NB4 (cell line): ENCODE data around the gene DNAI2.
A peak's percentile ranks its signal among the peaks of the same experiment; 100 is the strongest.

Experiments
- DNase-seq: peaks from one replicate; pipeline ENCODE4 v3.0.0; 2010; ENCODE audit warnings: low read depth
- H3K4me3 ChIP-seq: one replicate; pipeline ENCODE4 v1.5.1; 2011; ENCODE audit warnings: mild to moderate bottlenecking, low read depth, low read length, moderate library complexity
- CTCF ChIP-seq: IDR thresholded peaks from one replicate; pipeline ENCODE4 v1.5.1; 2012; ENCODE audit warnings: low read depth, low read length
- MAX ChIP-seq: IDR thresholded peaks from 2 replicates; pipeline ENCODE4 v1.6.1; 2011; ENCODE audit warnings: low read depth, low read length
- MYC ChIP-seq: IDR thresholded peaks from 2 replicates; pipeline ENCODE4 v1.6.1; 2011; ENCODE audit warnings: low read depth, low read length
- POLR2A ChIP-seq: IDR thresholded peaks from 2 replicates; pipeline ENCODE4 v1.6.1; 2011; ENCODE audit warnings: mild to moderate bottlenecking; ENCODE audit not compliant: insufficient read length; ENCODE audit errors: extremely low read depth

Gene DNAI2

GRCh38 chr17:74282587-74283370 lies 8.7 kb downstream of the DNAI2 start:
- DNase-seq: peak; percentile 71
- no peak overlapping the region for H3K4me3 ChIP-seq
- TF ChIP-seq CTCF (no peak), MYC (no peak)

GRCh38 chr17:74283371-74283673 lies 9.3 kb downstream of the DNAI2 start:
- H3K4me3 ChIP-seq: no peak overlapping the region
- no peak for TF ChIP-seq MYC
- TF ChIP-seq CTCF: no peak
- TF ChIP-seq MAX: no peak
- no peak for TF ChIP-seq POLR2A
- DNase-seq: no peak

GRCh38 chr17:74287031-74287602 lies 13.1 kb downstream of the DNAI2 start:
- no peak for DNase-seq
- TF ChIP-seq CTCF (no peak), POLR2A (no peak), MYC (no peak), MAX (no peak)
- no peak overlapping the region for H3K4me3 ChIP-seq

GRCh38 chr17:74288785-74289184 lies 14.8 kb downstream of the DNAI2 start:
- no peak overlapping the region for H3K4me3 ChIP-seq
- TF ChIP-seq MYC: no peak
- TF ChIP-seq POLR2A: no peak
- no peak for TF ChIP-seq MAX
- TF ChIP-seq CTCF: no peak
- DNase-seq: no peak

- TF ChIP-seq MAX: no peak
- TF ChIP-seq POLR2A: no peak
- TF ChIP-seq CTCF: no peak
- TF ChIP-seq MYC: no peak
- no peak overlapping the region for H3K4me3 ChIP-seq
- DNase-seq: no peak
Observed at GRCh38 chr17:74289688-74290087, 15.7 kb downstream of the DNAI2 start.
